ENCODE measurements around the gene KCNAB1.
"Not testable (repeated sequence)": the region's sequence is repeated elsewhere in the genome, so short reads cannot be mapped to it uniquely, and the experiment has no call there.

KCNAB1 gene

DNA sequence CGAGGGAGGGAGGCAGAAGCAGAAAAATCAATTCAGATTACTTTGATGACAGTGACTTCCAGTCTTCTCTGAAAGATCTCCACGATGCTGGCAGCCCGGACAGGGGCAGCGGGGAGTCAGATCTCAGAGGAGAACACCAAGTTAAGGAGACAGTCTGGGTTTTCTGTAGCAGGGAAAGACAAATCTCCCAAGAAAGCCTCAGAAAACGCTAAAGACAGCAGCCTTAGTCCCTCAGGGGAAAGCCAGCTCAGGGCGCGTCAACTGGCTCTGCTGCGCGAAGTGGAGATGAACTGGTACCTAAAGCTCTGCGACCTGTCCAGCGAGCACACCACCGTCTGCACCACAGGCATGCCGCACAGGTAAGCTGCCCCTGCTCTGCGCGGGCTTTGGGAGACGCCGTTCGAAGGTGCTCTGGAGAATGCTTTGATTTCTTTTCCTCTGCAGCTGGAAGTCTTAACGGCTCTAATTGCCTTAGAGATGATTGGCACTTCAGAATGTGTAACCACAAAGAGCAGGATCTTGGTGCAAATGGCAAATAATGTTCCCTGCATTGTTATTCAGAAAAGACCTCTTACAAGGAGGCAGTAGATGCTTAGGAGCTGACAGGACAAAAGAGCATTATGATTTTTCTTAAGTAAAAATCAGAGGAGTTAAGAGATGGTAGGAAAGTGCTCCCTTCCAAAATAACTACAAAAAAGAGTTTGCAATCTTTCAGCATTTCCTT lies at the start of gene KCNAB1:
Gene KCNAB1, plus strand, starts transcription at position 51 of the 724 bp plus-strand sequence.
- no peak for DNase-seq

- peak; percentile 32 for DNase-seq
Measured at GRCh38 chr3:156071031-156071430, 49.3 kb upstream of the KCNAB1 start.

DNA sequence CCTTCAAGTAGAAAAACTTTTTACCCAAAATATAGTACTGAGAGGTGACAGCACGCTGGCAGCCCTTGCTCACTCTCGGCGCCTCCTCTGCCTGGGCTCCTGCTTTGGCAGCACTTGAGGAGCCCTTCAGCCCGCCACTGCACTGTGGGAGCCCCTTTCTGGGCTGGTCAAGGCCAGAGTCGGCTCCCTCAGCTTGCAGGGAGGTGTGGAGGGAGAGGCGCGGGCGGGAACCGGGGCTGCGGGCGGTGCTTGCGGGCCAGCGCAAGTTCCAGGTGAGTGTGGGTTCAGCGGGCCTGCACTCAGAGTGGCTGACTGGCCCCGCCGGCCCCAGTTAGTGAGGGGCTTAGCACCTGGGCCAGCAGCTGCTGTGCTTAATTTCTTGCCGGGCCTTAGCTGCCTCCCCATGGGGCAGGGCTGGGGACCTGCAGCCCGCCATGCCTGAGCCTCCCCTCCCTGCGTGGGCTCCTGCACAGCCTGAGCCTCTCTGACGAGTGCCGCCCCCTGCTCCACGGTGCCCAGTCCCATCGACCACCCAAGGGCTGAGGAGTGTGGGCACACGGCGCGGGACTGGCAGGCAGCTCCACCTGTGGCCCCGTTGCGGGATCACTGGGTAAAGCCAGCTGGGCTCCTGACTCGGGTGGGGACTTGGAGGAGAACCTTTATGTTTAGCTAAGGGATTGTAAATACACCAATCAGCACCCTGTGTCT lies 47.3 kb upstream of the KCNAB1 start:
- DNase-seq, result not testable (repeated sequence)

DNA sequence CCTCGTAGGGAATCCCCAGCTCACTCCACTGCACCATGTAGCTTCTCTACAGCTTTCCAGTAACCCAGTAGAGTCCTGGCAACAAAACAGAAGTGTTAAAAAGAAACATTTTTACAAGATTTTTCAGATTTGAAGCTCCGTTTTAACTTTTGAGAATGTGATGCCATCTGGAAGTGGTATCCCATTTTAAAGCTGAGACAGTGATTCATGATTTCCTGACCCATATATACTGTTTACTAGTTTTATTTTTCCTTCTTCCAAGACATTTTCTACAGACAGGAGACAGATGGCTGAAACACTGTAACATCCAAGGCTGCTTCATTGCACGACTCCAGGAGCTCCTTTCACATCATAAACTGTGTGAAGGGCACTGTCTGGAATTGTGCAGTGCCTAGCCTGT lies 30.3 kb upstream of the KCNAB1 start:
- no peak for DNase-seq

DNA sequence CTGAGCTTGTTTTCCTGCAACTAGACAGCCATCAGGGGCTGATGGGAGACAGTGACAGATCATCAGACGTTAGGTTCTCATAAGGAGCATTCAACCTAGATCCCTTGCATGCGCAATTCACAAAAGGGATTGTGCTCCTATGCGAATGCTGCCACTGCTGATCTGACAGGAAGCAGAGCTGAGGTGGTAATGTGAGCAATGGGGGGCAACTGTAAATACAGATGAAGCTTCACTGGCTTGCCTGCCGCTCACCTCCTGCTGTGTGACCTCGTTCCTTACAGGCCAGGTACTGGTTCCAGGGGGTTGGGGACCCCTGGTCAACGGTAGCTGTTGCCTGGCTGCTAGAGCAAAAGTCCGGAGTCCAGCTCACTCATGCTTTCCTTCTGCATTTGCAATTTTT lies 26.4 kb upstream of the KCNAB1 start:
- no peak for DNase-seq

DNA sequence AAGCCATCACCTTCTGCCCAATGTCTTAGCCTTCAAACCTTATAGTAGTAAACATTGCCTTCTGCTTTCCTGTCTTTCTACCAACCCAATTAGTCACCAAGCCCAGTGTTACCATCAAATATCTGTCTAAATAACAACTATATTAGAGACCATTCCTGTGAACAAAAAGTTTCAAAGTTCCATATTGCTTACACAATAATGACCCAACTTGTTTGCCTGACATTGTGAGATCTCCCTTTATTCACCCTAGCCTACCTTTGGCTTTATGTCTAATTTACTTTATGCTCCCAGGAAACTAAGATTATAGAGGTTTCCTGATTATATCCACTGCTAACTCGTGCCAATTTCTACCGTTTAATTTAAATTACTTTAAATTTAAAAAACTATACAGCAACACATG lies 26.0 kb upstream of the KCNAB1 start:
- DNase-seq, result no peak

DNA sequence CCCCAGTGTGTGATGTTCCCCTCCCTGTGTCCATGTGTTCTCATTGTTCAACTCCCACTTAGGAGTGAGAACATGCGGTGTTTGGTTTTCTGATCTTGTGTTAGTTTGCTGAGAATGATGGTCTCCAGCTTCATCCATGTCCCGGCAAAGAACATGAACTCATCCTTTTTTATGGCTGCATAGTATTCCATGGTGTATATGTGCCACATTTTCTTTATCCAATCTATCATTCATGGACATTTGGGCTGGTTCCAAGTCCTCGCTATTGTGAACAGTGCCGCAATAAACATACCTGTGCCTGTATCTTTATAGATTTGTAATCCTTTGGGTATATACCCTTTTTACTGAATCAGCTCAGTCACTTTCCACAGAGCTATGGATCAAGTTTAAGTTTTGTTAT lies 24.7 kb upstream of the KCNAB1 start:
- not testable (repeated sequence) for DNase-seq

- no peak for DNase-seq
Measured at GRCh38 chr3:156098437-156099035, 21.8 kb upstream of the KCNAB1 start.

DNA sequence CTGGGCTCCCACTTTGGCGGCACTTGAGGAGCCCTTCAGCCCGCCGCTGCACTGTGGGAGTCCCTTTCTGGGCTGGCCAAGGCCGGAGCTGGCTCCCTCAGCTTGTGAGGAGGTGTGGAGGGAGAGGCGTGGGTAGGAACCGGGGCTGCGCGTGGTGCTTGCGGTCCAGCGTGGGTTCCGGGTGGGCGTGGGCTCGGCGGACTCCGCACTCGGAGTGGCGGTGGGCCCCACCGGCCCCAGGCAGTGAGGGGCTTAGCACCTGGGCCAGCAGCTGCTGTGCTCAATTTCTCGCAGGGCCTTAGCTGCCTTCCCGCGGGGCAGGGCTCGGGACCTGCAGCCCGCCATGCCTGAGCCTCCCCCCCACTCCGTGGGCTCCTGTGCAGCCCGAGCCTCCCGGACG lies 21.0 kb upstream of the KCNAB1 start:
- DNase-seq, result not testable (repeated sequence)

DNA sequence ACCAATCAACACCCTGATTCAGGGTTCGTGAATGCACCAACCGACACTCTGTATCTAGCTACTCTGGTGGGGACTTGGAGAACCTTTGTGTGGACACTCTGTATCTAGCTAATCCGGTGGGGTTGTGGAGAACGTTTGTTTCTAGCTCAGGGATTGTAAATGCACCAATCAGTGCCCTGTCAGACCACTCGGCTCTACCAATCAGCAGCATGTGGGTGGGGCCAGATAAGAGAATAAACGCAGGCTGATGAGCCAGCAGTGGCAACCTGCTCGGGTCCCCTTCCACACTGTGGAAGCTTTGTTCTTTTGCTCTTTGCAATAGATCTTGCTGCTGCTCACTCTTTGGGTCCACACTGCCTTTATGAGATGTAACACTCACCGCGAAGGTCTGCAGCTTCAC lies 20.4 kb upstream of the KCNAB1 start:
- DNase-seq, result not testable (repeated sequence)

- no peak for DNase-seq
Measured at GRCh38 chr3:156102267-156102931, 18.0 kb upstream of the KCNAB1 start.

GRCh38 chr3:156106721-156107373 lies 13.5 kb upstream of the KCNAB1 start:
- no peak for DNase-seq

DNA sequence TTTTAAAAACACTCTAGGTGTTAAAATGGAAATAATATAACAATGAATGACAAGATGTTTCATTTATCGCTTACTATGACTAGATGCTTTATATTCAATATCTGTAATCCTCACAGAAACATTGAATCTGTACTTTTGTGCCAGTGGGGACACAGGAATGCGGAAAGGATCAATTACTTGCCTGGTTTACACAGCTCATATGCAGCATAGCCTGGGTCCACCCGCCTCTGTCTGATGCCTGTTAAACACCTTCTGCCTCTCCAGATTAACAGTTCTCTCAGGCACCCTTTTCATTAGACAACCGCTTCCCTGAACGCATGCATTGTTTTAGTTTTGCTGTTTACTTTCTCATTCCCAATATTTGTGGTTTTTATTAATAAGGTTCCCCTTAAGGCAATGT lies 12.9 kb upstream of the KCNAB1 start:
- DNase-seq, result no peak

DNA sequence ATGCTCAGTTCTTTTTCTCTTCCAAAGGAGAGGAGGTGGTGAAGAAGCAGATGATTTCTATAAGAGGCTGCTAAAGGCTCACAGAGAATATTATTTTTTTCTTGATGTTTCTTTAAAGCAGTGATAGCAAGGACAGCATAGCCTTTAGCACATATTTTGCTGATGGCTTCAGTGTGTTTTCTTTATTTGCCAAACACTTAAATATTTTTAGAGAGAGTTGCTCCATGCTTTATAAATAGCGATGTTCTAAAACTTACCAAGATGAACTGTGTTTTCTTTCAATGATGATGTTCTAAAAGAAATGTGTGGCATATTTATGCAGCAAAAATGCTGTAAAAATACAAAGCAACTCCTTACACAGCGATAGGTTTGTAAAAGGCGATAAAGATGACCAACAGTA lies 11.8 kb upstream of the KCNAB1 start:
- no peak for DNase-seq

- no peak for DNase-seq
Measured at GRCh38 chr3:156109989-156110388, 10.4 kb upstream of the KCNAB1 start.

DNA sequence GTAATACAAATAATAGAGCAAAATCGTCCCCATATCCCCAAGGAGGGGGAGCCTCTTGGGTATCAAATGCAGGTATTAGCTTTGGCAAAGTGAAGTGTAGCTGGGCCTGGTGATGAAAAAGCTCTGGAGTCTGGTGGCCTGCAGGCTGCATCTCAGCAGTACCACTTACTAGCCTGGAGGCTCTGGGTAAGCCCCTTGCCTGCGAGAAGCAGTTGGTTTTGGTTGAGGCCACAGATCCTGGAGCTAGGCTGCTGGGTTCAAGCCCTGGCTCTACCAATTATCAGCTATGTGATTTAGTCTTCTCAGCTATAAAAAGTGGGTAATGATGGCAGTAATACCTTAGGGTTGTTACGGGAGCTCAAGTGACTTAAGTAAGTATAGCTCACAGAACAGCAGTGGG lies 6.1 kb downstream of the KCNAB1 start:
- no peak for DNase-seq

GRCh38 chr3:156131241-156131640 lies 10.9 kb downstream of the KCNAB1 start:
- no peak for DNase-seq

GRCh38 chr3:156131799-156132198 lies 11.4 kb downstream of the KCNAB1 start:
- DNase-seq, result no peak

- DNase-seq, result no peak
Measured at GRCh38 chr3:156132313-156132712, 11.9 kb downstream of the KCNAB1 start.

DNA sequence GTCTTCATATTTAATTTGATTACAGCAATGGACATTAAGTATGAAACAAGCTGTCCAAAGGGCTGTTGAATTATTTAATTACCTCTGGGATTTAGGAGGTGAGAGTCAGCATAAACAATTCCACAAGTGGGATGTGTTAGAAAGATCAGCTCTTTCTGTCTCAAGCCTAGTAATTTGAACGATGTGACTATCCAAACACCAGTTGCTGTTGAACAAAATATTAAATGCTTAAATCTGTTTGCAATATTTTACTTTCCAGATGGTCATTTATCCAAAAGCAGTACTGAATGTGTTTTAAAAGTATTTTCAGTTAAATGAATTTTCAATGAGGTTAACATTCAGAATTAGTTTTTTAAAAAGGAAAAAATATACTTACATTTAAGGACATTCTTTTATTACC lies 12.7 kb downstream of the KCNAB1 start:
- DNase-seq, result no peak

- DNase-seq, result no peak
Measured at GRCh38 chr3:156135921-156136638, 15.7 kb downstream of the KCNAB1 start.

- DNase-seq, result not testable (repeated sequence)
Measured at GRCh38 chr3:156137397-156137796, 17.0 kb downstream of the KCNAB1 start.
